ENCODE measurements around the gene BCAR3. TPM values are rescaled to one million over a fixed set of nuclear protein-coding genes. Genes with fewer than 3 reads are reported as not detected.

Gene BCAR3
- total RNA-seq, 4 donors from 2014 or later = 15.9 to 49.6 (median 30.8) TPM

- no peaks in the 10 kb centered on the region for H3K27me3 ChIP-seq
- no peak for TF ChIP-seq EP300 (IDR thresholded peaks at IDR 0.05)
- TF ChIP-seq POLR2AphosphoS5 (IDR thresholded peaks at IDR 0.05) = no peak
- no peak for TF ChIP-seq POLR2A (IDR thresholded peaks at IDR 0.05)
- TF ChIP-seq CTCF (IDR thresholded peaks at IDR 0.05) = no peak
- H3K4me1 ChIP-seq = peaks cover 11% of the 10 kb centered on the region
- H3K27ac ChIP-seq = no peak overlapping the region
- H3K9me3 ChIP-seq = no peaks in the 10 kb centered on the region
- DNase-seq (ENCODE audit: low spot score in 2 of 2) = no peak
- WGBS = 68% methylated on average over 3 of the region's 3 CpGs
- H3K4me3 ChIP-seq = no peak overlapping the region
- H3K36me3 ChIP-seq = no peaks in the 10 kb centered on the region
Measured at GRCh38 chr1:93686504-93687250, 5.0 kb upstream of the BCAR3 start.

- Histone ChIP-seq H3K9me3 (no peaks in the 10 kb centered on the region), H3K36me3 (no peaks in the 10 kb centered on the region), H3K27ac (no peak overlapping the region), H3K4me1 (peaks cover 6% of the 10 kb centered on the region), H3K27me3 (no peaks in the 10 kb centered on the region), H3K4me3 (no peak overlapping the region)
- DNase-seq (ENCODE audit: low spot score in 2 of 2) = no peak
- 78% methylated on average over 1 of the region's 1 CpG for WGBS
- TF ChIP-seq POLR2AphosphoS5 (IDR thresholded peaks at IDR 0.05) (no peak), EP300 (IDR thresholded peaks at IDR 0.05) (no peak), CTCF (IDR thresholded peaks at IDR 0.05) (no peak), POLR2A (IDR thresholded peaks at IDR 0.05) (no peak)
Measured at GRCh38 chr1:93685918-93686317, 4.3 kb upstream of the BCAR3 start.

- no peak for DNase-seq (ENCODE audit: low spot score in 2 of 2)
- WGBS = 70% methylated on average over 2 of the region's 2 CpGs
- Histone ChIP-seq H3K9me3 (no peaks in the 10 kb centered on the region), H3K27me3 (no peaks in the 10 kb centered on the region), H3K27ac (no peak overlapping the region), H3K36me3 (no peaks in the 10 kb centered on the region), H3K4me3 (no peak overlapping the region), H3K4me1 (peaks cover 21% of the 10 kb centered on the region)
- TF ChIP-seq CTCF (IDR thresholded peaks at IDR 0.05) = no peak
- TF ChIP-seq POLR2AphosphoS5 (IDR thresholded peaks at IDR 0.05) = no peak
- no peak for TF ChIP-seq EP300 (IDR thresholded peaks at IDR 0.05)
- no peak for TF ChIP-seq POLR2A (IDR thresholded peaks at IDR 0.05)
Measured at GRCh38 chr1:93683234-93683633, 1.6 kb upstream of the BCAR3 start.

- H3K36me3 ChIP-seq = no peaks in the 10 kb centered on the region
- TF ChIP-seq POLR2AphosphoS5 (IDR thresholded peaks at IDR 0.05) (no peak), CTCF (IDR thresholded peaks at IDR 0.05) (no peak), EP300 (IDR thresholded peaks at IDR 0.05) (no peak), POLR2A (IDR thresholded peaks at IDR 0.05) (no peak)
- no peaks in the 10 kb centered on the region for H3K27me3 ChIP-seq
- peak overlapping the region; percentile 90 for H3K27ac ChIP-seq
- peak overlapping the region; percentile 81 for H3K4me3 ChIP-seq
- no peaks in the 10 kb centered on the region for H3K9me3 ChIP-seq
- 12% methylated on average over 12 of the region's 12 CpGs for WGBS
- peaks cover 29% of the 10 kb centered on the region for H3K4me1 ChIP-seq
- no peak for DNase-seq (ENCODE audit: low spot score in 2 of 2)
Measured at GRCh38 chr1:93681989-93682412, 364 bp upstream of the BCAR3 start.

GRCh38 chr1:93680420-93681100, 1.1 kb downstream of the BCAR3 start:
- 4% methylated on average over 28 of the region's 29 CpGs for WGBS
- no peak for TF ChIP-seq EP300 (IDR thresholded peaks at IDR 0.05)
- peak in 2 of 3 donors; percentile 41 to 71 for TF ChIP-seq POLR2AphosphoS5 (IDR thresholded peaks at IDR 0.05)
- peak; percentile 71 to 75 for TF ChIP-seq CTCF (IDR thresholded peaks at IDR 0.05)
- H3K36me3 ChIP-seq = no peaks in the 10 kb centered on the region
- H3K27ac ChIP-seq = peak overlapping the region; percentile 90
- no peaks in the 10 kb centered on the region for H3K27me3 ChIP-seq
- peak; percentile 90 to 91 for DNase-seq (ENCODE audit: low spot score in 2 of 2)
- H3K9me3 ChIP-seq = no peaks in the 10 kb centered on the region
- peak overlapping the region; percentile 81 for H3K4me3 ChIP-seq
- peaks cover 42% of the 10 kb centered on the region for H3K4me1 ChIP-seq

Measured in suprapubic skin (tissue), 4 donors.